Right ventricle myocardium superior (tissue), 1 donor: Measurements from ENCODE around the gene COPB2. TPM values are rescaled to one million over a fixed set of nuclear protein-coding genes. Genes with fewer than 3 reads are reported as not detected.
A peak's percentile ranks its signal among the peaks of the same experiment; 100 is the strongest.
"Not testable (repeated sequence)": the region's sequence is repeated elsewhere in the genome, so short reads cannot be mapped to it uniquely, and the experiment has no call there.

Source experiments
- ATAC-seq: fragments of 200-7000 bp; cut with Tn5 transposase; one replicate; pipeline ENCODE4 v1.9.1; 2020; ENCODE audit warnings: mild to moderate bottlenecking; ENCODE audit not compliant: poor library complexity
- DNase-seq: peaks from one replicate; pipeline ENCODE4 v3.0.0-alpha.2; 2020
- intact Hi-C: fragments of 100-400 bp; cut with DNase I; formaldehyde crosslinking; loops from one replicate; pipeline ENCODE4 v1.11.2; 2022
- long read RNA-seq: library from polyadenylated mRNA; unstranded; transcript quantifications from one replicate; pipeline ENCODE4 v2.0.0, GENCODE V29; 2021
- total RNA-seq: library from RNA; stranded (reverse); fragmentation: NEBNext Ultra II Directional; extraction: Animal tissue kit (Norgen Biotek cat#: 25700); gene quantifications from one replicate; pipeline ENCODE4 v1.2.1, GENCODE V29; 2021
- donor health status: DM: no; HTN: yes; CAD: no; lungs with severe emphysema.

The COPB2 gene
- 53.1 TPM for total RNA-seq
- long read RNA-seq, transcript COPB2-201 (22 exons, 3,360 nt): major isoform, 107 of 127 reads
- long read RNA-seq, partial matches to known transcripts: 5 of 127 reads
- long read RNA-seq, other reads (novel, unspliced or antisense): 12 of 127 reads

GRCh38 chr3:139389552-139390368 is at the start of gene COPB2:
Gene COPB2 (minus strand): TSS chr3:139389647. CDS start chr3:139389550, 97 bp downstream.
- DNase-seq (peak; percentile 100), ATAC-seq (peak; percentile 99)
- intact Hi-C loops: no loop called here

GRCh38 chr3:139434764-139435307 is 45.4 kb upstream of the COPB2 start:
- ATAC-seq (peak; percentile 69), DNase-seq (peak; percentile 44)
- intact Hi-C loops: no loop called here

- no peak for DNase-seq
- no peak for ATAC-seq
- intact Hi-C loops: no loop called here
These were observed 44.8 kb upstream of the COPB2 start for GRCh38 chr3:139434228-139434627.

GRCh38 chr3:139433089-139433488 is 43.6 kb upstream of the COPB2 start:
- DNase-seq (no peak), ATAC-seq (no peak)
- intact Hi-C loops: no loop called here

GRCh38 chr3:139430493-139430892 is 41.0 kb upstream of the COPB2 start:
- ATAC-seq: no peak
- intact Hi-C loops: no loop called here
- no peak for DNase-seq

GRCh38 chr3:139427283-139428060 is 38.0 kb upstream of the COPB2 start:
- DNase-seq: no peak
- intact Hi-C loops: loop anchor here (2.0 kb wide), 1 partner anchor 135 kb away; no protein-coding TSS in a partner anchor
- peak; percentile 92 for ATAC-seq

GRCh38 chr3:139425745-139426400 is 36.4 kb upstream of the COPB2 start:
- ATAC-seq (no peak), DNase-seq (no peak)
- intact Hi-C loops: no loop called here

GRCh38 chr3:139423232-139423631 is 33.8 kb upstream of the COPB2 start:
- ATAC-seq (no peak), DNase-seq (no peak)
- intact Hi-C loops: no loop called here

- DNase-seq: no peak
- intact Hi-C loops: no loop called here
- ATAC-seq: peak; percentile 77
These were observed 32.0 kb upstream of the COPB2 start for GRCh38 chr3:139421460-139421859.

- intact Hi-C loops: no loop called here
- ATAC-seq: peak; percentile 14
- DNase-seq: no peak
These were observed 31.6 kb upstream of the COPB2 start for GRCh38 chr3:139421040-139421439.

GRCh38 chr3:139418144-139418543 is 28.7 kb upstream of the COPB2 start:
- DNase-seq (no peak), ATAC-seq (no peak)
- intact Hi-C loops: no loop called here

- intact Hi-C loops: no loop called here
- DNase-seq (no peak), ATAC-seq (no peak)
These were observed 26.8 kb upstream of the COPB2 start for GRCh38 chr3:139416275-139416674.

GRCh38 chr3:139414608-139415224 is 25.3 kb upstream of the COPB2 start:
- ATAC-seq: no peak
- intact Hi-C loops: no loop called here

GRCh38 chr3:139412891-139413290 is 23.4 kb upstream of the COPB2 start:
- intact Hi-C loops, ATAC-seq: not testable (repeated sequence)

More at GRCh38 chr3:139414608-139415224, 25.3 kb upstream of the COPB2 start:
- no peak for DNase-seq

GRCh38 chr3:139401155-139401554 is 11.7 kb upstream of the COPB2 start:
- DNase-seq, intact Hi-C loops, ATAC-seq: not testable (repeated sequence)

More at GRCh38 chr3:139412891-139413290, 23.4 kb upstream of the COPB2 start:
- DNase-seq: not testable (repeated sequence)

- ATAC-seq (no peak), DNase-seq (no peak)
- intact Hi-C loops: no loop called here
These were observed 7.3 kb upstream of the COPB2 start for GRCh38 chr3:139396707-139397106.

GRCh38 chr3:139394116-139394515 is 4.7 kb upstream of the COPB2 start:
- ATAC-seq (no peak), DNase-seq (no peak)
- intact Hi-C loops: no loop called here

GRCh38 chr3:139388821-139389551 is 461 bp downstream of the COPB2 start:
- ATAC-seq (peak; percentile 35), DNase-seq (no peak)
- intact Hi-C loops: no loop called here
